Progenitor cell of endocrine pancreas (in vitro differentiated cells): ENCODE results near the gene SLC44A5. TPM values are rescaled to one million over a fixed set of nuclear protein-coding genes. Genes with fewer than 3 reads are reported as not detected.
A peak's percentile ranks its signal among the peaks of the same experiment; 100 is the strongest.

ENCODE experiments used
- DNase-seq: peaks from one replicate; pipeline ENCODE4 v3.0.0; 2021; ENCODE audit warnings: low spot score; ENCODE audit not compliant: unreplicated experiment
- H3K27ac Mint-ChIP-seq: 2 replicates; pipeline ENCODE4 v1.8.0; 2021; ENCODE audit warnings: mild to moderate bottlenecking, moderate library complexity, mixed read lengths
- H3K27me3 Mint-ChIP-seq: 2 replicates; pipeline ENCODE4 v1.8.0; 2021; ENCODE audit warnings: mixed read lengths
- H3K36me3 Mint-ChIP-seq: 2 replicates; pipeline ENCODE4 v1.8.0; 2022; ENCODE audit warnings: mixed read lengths; ENCODE audit not compliant: insufficient read depth
- H3K4me1 Mint-ChIP-seq: 2 replicates; pipeline ENCODE4 v1.8.0; 2021; ENCODE audit warnings: low read depth, mixed read lengths
- H3K4me3 Mint-ChIP-seq: 2 replicates; pipeline ENCODE4 v1.8.0; 2021; ENCODE audit warnings: low read depth, mild to moderate bottlenecking, moderate library complexity, mixed read lengths
- H3K9me3 Mint-ChIP-seq: 2 replicates; pipeline ENCODE4 v1.8.0; 2021; ENCODE audit warnings: low read depth, mixed read lengths
- CTCF ChIP-seq: fragments of 200-600 bp; sonication (generic); IDR thresholded peaks from one replicate; pipeline ENCODE4 v1.5.0; 2021; ENCODE audit warnings: antibody characterized with exemption, mild to moderate bottlenecking; ENCODE audit not compliant: unreplicated experiment
- total RNA-seq: library from RNA; stranded (reverse); gene quantifications from 2 replicates; pipeline ENCODE4 v1.2.1, GENCODE V29; 2021

Gene SLC44A5
- total RNA-seq, 1 donor from 2014 or later = 8.8 TPM

- Mint-ChIP-seq H3K27me3 (no peaks in the 10 kb centered on the region), H3K27ac (no peak overlapping the region), H3K4me3 (no peak overlapping the region), H3K36me3 (no peaks in the 10 kb centered on the region), H3K4me1 (peaks cover 1% of the 10 kb centered on the region), H3K9me3 (no peaks in the 10 kb centered on the region)
- no peak for TF ChIP-seq CTCF
- DNase-seq = no peak
Observed at GRCh38 chr1:75522389-75522788, 88.5 kb downstream of the SLC44A5 start.

GRCh38 chr1:75521658-75522057, 89.3 kb downstream of the SLC44A5 start:
- Mint-ChIP-seq H3K4me1 (peaks cover 1% of the 10 kb centered on the region), H3K27me3 (no peaks in the 10 kb centered on the region), H3K36me3 (no peaks in the 10 kb centered on the region), H3K4me3 (no peak overlapping the region), H3K27ac (no peak overlapping the region), H3K9me3 (no peaks in the 10 kb centered on the region)
- TF ChIP-seq CTCF = no peak
- DNase-seq = no peak

- H3K27ac Mint-ChIP-seq = no peak overlapping the region
- no peaks in the 10 kb centered on the region for H3K27me3 Mint-ChIP-seq
- H3K9me3 Mint-ChIP-seq = no peaks in the 10 kb centered on the region
- no peak for DNase-seq
- peaks cover 1% of the 10 kb centered on the region for H3K4me1 Mint-ChIP-seq
- TF ChIP-seq CTCF = no peak
- H3K4me3 Mint-ChIP-seq = no peak overlapping the region
- no peaks in the 10 kb centered on the region for H3K36me3 Mint-ChIP-seq
Observed at GRCh38 chr1:75520862-75521475, 89.9 kb downstream of the SLC44A5 start.

GRCh38 chr1:75519651-75520427, 91.1 kb downstream of the SLC44A5 start:
- Mint-ChIP-seq H3K9me3 (no peaks in the 10 kb centered on the region), H3K36me3 (no peaks in the 10 kb centered on the region), H3K27me3 (no peaks in the 10 kb centered on the region), H3K4me3 (no peak overlapping the region), H3K27ac (peak overlapping the region; percentile 68), H3K4me1 (peaks cover 1% of the 10 kb centered on the region)
- no peak for TF ChIP-seq CTCF
- no peak for DNase-seq

- no peak for DNase-seq
- no peak for TF ChIP-seq CTCF
- H3K27me3 Mint-ChIP-seq = no peaks in the 10 kb centered on the region
- H3K4me3 Mint-ChIP-seq = no peak overlapping the region
- H3K27ac Mint-ChIP-seq = no peak overlapping the region
- no peaks in the 10 kb centered on the region for H3K36me3 Mint-ChIP-seq
- no peaks in the 10 kb centered on the region for H3K9me3 Mint-ChIP-seq
- H3K4me1 Mint-ChIP-seq = peaks cover 1% of the 10 kb centered on the region
Observed at GRCh38 chr1:75518686-75519085, 92.2 kb downstream of the SLC44A5 start.
